ENCODE results near the gene EPHB2.
"Not testable (repeated sequence)": the region's sequence is repeated elsewhere in the genome, so short reads cannot be mapped to it uniquely, and the experiment has no call there.

The EPHB2 gene

GRCh38 chr1:22920734-22921451, 210.3 kb downstream of the EPHB2 start:
- DNase-seq = no peak

- no peak for DNase-seq
These were observed 210.9 kb downstream of the EPHB2 start for GRCh38 chr1:22921452-22922126.

GRCh38 chr1:22922640-22923039, 212.0 kb downstream of the EPHB2 start:
- DNase-seq = no peak

- DNase-seq = no peak
These were observed 214.5 kb downstream of the EPHB2 start for GRCh38 chr1:22925111-22925510.

GRCh38 chr1:22930240-22930912, 219.7 kb downstream of the EPHB2 start:
- DNase-seq = peak in 1 of 2 donors; percentile 19

- no peak for DNase-seq
These were observed 222.3 kb downstream of the EPHB2 start for GRCh38 chr1:22932803-22933470.

GRCh38 chr1:22935433-22935832, 224.8 kb downstream of the EPHB2 start:
- DNase-seq = no peak

GRCh38 chr1:22936681-22937080, 226.0 kb downstream of the EPHB2 start:
- no peak for DNase-seq

GRCh38 chr1:22941257-22941656, 230.6 kb downstream of the EPHB2 start:
- no peak for DNase-seq

- DNase-seq = no peak
These were observed 233.9 kb downstream of the EPHB2 start for GRCh38 chr1:22944346-22945055.

- DNase-seq = not testable (repeated sequence)
These were observed 234.5 kb downstream of the EPHB2 start for GRCh38 chr1:22945171-22945570.

GRCh38 chr1:22949822-22950331, 239.2 kb downstream of the EPHB2 start:
- no peak for DNase-seq

- DNase-seq = no peak
These were observed 241.2 kb downstream of the EPHB2 start for GRCh38 chr1:22951796-22952195.

- no peak for DNase-seq
These were observed 242.0 kb downstream of the EPHB2 start for GRCh38 chr1:22952694-22953056.

- no peak for DNase-seq
These were observed 242.6 kb downstream of the EPHB2 start for GRCh38 chr1:22953057-22953739.

- DNase-seq = no peak
These were observed 243.1 kb downstream of the EPHB2 start for GRCh38 chr1:22953740-22954141.

- DNase-seq = no peak
These were observed 244.5 kb downstream of the EPHB2 start for GRCh38 chr1:22955146-22955545.

GRCh38 chr1:22957066-22957465, 246.4 kb downstream of the EPHB2 start:
- DNase-seq = no peak

- DNase-seq = no peak
These were observed 247.9 kb downstream of the EPHB2 start for GRCh38 chr1:22958556-22958955.

- DNase-seq = no peak
These were observed 249.1 kb downstream of the EPHB2 start for GRCh38 chr1:22959545-22960360.

GRCh38 chr1:22962558-22962957, 251.9 kb downstream of the EPHB2 start:
- DNase-seq = no peak
